HL-60 (cell line): ENCODE measurements around the gene PLEKHG3.

ENCODE experiments used
- GABPA ChIP-seq: IDR thresholded peaks from 2 replicates; pipeline ENCODE4 v1.6.1; 2012; ENCODE audit warnings: low read depth
- POLR2AphosphoS5 ChIP-seq: IDR thresholded peaks from 2 replicates; pipeline ENCODE4 v1.6.1; 2012; ENCODE audit warnings: low read depth
- SPI1 ChIP-seq: IDR thresholded peaks from 2 replicates; pipeline ENCODE4 v1.6.1; 2012; ENCODE audit warnings: low read depth, mild to moderate bottlenecking, borderline replicate concordance
- TF ChIP-seq, protein P1 (sequence below): IDR thresholded peaks from 2 replicates; pipeline ENCODE4 v1.6.1; 2012; ENCODE audit warnings: low read depth; ENCODE audit not compliant: insufficient replicate concordance
- TF ChIP-seq, protein P2 (sequence below): IDR thresholded peaks from one replicate; pipeline ENCODE4 v1.5.1; 2011; ENCODE audit warnings: low read length, control low read depth, inconsistent platforms; ENCODE audit not compliant: insufficient read depth

DNA sequence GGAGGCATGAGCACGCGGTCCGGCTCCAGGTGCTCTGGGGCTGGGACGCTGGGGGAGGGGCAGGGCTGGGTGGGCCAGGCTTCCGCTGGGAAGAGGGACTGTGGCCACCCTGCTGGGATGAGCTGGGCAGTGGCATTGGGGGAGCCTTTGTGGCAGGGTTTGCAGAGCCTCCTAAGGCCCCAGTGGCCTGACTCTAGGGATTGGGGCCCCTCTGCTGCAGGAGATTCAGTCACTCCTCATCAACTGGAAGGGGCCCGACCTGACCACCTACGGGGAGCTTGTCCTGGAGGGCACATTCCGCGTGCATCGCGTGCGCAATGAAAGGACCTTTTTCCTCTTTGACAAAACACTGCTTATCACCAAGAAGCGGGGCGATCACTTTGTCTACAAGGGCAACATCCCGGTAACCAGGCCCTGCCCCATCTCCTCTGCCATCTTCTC, 26.9 kb downstream of the PLEKHG3 start:
- TF ChIP-seq, protein P1, sequence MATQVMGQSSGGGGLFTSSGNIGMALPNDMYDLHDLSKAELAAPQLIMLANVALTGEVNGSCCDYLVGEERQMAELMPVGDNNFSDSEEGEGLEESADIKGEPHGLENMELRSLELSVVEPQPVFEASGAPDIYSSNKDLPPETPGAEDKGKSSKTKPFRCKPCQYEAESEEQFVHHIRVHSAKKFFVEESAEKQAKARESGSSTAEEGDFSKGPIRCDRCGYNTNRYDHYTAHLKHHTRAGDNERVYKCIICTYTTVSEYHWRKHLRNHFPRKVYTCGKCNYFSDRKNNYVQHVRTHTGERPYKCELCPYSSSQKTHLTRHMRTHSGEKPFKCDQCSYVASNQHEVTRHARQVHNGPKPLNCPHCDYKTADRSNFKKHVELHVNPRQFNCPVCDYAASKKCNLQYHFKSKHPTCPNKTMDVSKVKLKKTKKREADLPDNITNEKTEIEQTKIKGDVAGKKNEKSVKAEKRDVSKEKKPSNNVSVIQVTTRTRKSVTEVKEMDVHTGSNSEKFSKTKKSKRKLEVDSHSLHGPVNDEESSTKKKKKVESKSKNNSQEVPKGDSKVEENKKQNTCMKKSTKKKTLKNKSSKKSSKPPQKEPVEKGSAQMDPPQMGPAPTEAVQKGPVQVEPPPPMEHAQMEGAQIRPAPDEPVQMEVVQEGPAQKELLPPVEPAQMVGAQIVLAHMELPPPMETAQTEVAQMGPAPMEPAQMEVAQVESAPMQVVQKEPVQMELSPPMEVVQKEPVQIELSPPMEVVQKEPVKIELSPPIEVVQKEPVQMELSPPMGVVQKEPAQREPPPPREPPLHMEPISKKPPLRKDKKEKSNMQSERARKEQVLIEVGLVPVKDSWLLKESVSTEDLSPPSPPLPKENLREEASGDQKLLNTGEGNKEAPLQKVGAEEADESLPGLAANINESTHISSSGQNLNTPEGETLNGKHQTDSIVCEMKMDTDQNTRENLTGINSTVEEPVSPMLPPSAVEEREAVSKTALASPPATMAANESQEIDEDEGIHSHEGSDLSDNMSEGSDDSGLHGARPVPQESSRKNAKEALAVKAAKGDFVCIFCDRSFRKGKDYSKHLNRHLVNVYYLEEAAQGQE: no peak
- TF ChIP-seq, protein P2, sequence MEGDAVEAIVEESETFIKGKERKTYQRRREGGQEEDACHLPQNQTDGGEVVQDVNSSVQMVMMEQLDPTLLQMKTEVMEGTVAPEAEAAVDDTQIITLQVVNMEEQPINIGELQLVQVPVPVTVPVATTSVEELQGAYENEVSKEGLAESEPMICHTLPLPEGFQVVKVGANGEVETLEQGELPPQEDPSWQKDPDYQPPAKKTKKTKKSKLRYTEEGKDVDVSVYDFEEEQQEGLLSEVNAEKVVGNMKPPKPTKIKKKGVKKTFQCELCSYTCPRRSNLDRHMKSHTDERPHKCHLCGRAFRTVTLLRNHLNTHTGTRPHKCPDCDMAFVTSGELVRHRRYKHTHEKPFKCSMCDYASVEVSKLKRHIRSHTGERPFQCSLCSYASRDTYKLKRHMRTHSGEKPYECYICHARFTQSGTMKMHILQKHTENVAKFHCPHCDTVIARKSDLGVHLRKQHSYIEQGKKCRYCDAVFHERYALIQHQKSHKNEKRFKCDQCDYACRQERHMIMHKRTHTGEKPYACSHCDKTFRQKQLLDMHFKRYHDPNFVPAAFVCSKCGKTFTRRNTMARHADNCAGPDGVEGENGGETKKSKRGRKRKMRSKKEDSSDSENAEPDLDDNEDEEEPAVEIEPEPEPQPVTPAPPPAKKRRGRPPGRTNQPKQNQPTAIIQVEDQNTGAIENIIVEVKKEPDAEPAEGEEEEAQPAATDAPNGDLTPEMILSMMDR: no peak
- TF ChIP-seq POLR2AphosphoS5 (no peak), SPI1 (no peak), GABPA (no peak)
